ENCODE results near the gene ASB2. TPM values are rescaled to one million over a fixed set of nuclear protein-coding genes. Genes with fewer than 3 reads are reported as not detected.

Gene ASB2
- total RNA-seq, 4 donors from 2014 or later: 22.1 to 35.8 (median 27.9) TPM

DNA sequence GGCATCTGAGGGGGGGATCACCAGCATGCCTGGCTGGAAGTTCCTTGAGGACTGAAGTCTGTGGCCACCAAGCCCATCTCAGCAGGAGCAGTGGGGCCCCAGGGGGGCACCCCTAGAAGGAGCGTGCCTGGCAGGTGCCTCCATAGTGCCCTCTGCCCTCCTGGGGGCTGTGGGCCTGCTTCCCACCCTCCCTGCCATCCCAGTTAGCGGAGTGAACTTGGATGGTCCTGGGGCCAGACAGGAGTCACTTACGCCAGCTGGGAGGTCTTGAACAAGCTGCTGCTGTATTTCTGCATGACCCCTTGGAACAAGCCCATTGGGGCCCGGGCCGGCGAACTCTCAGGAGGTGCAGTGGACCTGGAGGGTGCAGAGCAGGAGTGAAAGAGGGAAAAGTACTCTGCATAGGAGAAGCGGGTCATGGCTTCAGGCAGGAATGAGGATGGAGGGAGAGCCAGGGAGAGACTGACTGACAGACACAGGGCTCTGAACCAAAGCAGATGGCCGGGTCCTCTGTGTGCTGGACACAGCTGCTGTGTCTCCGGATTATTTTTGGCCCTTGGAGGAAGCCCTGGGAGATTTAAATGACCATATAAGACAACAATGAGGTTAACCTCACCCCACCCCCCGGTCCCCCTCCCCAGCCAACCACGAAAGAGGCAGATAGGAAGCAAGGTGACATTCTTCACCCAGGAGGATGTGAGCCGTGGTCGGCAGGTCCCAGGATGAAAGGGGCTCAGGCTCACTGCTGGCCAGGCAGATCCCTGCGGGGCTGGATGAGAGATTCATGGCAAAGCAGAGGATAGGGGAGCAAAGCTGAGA lies 19.6 kb downstream of the ASB2 start:
- H3K27ac ChIP-seq: peak overlapping the region; percentile 70 to 87 (median 73)
- no peaks in the 10 kb centered on the region for H3K36me3 ChIP-seq
- H3K27me3 ChIP-seq: no peaks in the 10 kb centered on the region
- TF ChIP-seq EP300 (IDR thresholded peaks at IDR 0.05; ENCODE audit: low read depth) (no peak), POLR2AphosphoS5 (IDR thresholded peaks at IDR 0.05) (peak in 1 of 3 donors; percentile 40)
- in situ Hi-C loops (cut with MboI; ENCODE audit: low pct_ligation_motif_present in 1 of 4, low pct_unique_long_range_greater_than_20kb in 1 of 4, low sequenced_read_pairs in 3 of 4): no loop called here
- no peak overlapping the region for H3K4me3 ChIP-seq
- H3K4me1 ChIP-seq: peaks cover 4 to 55% (median 34%) of the 10 kb centered on the region in 4 donors
- WGBS, 2 donors (ENCODE audit: low coverage in 1 of 2): 24 to 52% methylated on average over 4 to 14 of the region's 14 CpGs
- intact Hi-C loops (cut with DNase I; ENCODE audit: low total_unique reads): no loop called here
- no peaks in the 10 kb centered on the region for H3K9me3 ChIP-seq
- DNase-seq: peak; percentile 50

DNA sequence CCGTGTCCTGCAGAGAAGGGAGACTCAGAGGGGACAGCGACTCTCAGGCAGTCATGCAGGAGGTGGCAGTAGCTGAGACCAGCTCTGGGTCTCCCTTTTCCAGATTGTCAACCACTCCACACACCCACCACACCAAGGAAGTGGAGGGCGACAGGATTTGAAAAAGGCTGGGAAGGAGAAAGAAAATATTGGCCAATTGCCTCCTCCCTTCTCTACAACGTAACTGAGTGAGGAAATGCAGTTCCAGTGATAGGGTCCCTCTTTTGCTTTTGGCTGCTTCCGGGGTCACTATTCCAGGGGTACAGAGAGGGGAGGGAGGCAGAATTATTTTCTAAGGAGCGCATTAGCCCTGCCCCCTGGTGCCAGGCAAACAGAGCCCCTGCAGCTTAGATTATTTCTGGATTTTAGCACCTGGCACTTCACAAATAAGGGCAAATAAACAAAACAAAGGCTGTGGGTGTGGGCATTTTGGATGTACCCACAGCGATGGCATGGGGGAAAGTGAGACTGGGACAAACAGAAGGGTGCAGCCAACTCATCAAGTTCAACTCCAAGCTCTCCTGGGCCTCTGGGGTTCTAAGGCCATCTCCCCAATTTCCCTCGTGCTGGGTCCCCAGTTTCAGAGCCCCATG lies 20.4 kb downstream of the ASB2 start:
- Histone ChIP-seq H3K36me3 (no peaks in the 10 kb centered on the region), H3K27me3 (no peaks in the 10 kb centered on the region), H3K4me1 (peaks cover 4 to 55% (median 34%) of the 10 kb centered on the region in 4 donors), H3K9me3 (no peaks in the 10 kb centered on the region), H3K4me3 (peak overlapping the region in 1 of 4 donors; percentile 24), H3K27ac (peak overlapping the region; percentile 70 to 87 (median 73))
- WGBS, 2 donors (ENCODE audit: low coverage in 1 of 2): 36% methylated on average over 8 of the region's 8 CpGs; no CpG with 5 or more reads in 1 of the 2 donors
- no peak for DNase-seq
- in situ Hi-C loops (cut with MboI; ENCODE audit: low pct_ligation_motif_present in 1 of 4, low pct_unique_long_range_greater_than_20kb in 1 of 4, low sequenced_read_pairs in 3 of 4): no loop called here
- intact Hi-C loops (cut with DNase I; ENCODE audit: low total_unique reads): no loop called here
- TF ChIP-seq EP300 (IDR thresholded peaks at IDR 0.05; ENCODE audit: low read depth) (no peak), POLR2AphosphoS5 (IDR thresholded peaks at IDR 0.05) (no peak), POLR2A (IDR thresholded peaks at IDR 0.05) (no peak)
- TF ChIP-seq, protein P1, sequence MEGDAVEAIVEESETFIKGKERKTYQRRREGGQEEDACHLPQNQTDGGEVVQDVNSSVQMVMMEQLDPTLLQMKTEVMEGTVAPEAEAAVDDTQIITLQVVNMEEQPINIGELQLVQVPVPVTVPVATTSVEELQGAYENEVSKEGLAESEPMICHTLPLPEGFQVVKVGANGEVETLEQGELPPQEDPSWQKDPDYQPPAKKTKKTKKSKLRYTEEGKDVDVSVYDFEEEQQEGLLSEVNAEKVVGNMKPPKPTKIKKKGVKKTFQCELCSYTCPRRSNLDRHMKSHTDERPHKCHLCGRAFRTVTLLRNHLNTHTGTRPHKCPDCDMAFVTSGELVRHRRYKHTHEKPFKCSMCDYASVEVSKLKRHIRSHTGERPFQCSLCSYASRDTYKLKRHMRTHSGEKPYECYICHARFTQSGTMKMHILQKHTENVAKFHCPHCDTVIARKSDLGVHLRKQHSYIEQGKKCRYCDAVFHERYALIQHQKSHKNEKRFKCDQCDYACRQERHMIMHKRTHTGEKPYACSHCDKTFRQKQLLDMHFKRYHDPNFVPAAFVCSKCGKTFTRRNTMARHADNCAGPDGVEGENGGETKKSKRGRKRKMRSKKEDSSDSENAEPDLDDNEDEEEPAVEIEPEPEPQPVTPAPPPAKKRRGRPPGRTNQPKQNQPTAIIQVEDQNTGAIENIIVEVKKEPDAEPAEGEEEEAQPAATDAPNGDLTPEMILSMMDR (IDR thresholded peaks at IDR 0.05): no peak

DNA sequence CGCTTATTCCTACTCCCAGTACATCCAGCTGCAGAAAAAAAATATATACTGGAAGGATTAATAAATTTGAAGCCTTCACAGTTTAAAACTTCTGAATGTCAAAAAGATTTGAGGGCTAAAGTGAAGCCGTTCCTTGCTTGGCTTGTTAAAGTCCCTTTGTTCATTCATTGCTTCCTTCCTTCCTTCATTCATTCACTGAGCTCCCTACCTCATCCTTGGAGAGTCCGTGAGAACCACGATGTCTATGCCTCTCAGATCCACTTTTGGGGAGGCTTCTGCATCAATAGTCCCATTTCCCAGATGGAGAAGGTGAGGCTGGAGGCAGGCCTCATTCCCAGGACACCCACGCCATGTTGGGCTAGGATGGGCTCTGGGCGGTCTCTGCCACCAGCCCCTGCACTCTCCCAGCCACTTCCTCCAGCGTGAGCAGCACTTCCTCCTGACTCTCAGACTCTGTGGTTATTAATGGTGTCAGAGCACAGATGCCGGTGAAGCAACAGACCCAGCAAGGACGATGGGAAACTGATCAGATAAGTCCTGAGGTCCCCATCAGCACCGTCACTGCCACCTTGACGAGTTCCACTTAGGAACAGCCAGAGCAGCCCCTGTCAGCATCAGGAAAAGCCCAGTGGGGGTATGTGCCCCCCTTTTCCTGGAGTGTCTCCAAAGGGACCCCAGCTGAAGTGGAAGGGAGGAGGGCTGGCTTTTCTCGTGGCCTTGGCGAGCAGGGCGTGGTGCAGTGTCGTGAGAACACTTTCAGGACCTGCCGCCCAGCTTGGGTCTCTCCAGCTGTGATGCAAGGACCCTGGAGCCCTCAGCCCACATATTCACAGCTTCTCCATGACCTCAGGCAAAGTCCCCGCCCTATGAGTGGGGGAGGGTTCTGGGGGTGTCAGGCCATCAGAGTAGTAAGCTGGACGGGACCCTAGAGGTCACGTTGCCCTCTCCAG lies 21.2 kb downstream of the ASB2 start:
- no peaks in the 10 kb centered on the region for H3K36me3 ChIP-seq
- 57 to 74% methylated on average over 3 to 19 of the region's 19 CpGs for WGBS, 2 donors (ENCODE audit: low coverage in 1 of 2)

DNA sequence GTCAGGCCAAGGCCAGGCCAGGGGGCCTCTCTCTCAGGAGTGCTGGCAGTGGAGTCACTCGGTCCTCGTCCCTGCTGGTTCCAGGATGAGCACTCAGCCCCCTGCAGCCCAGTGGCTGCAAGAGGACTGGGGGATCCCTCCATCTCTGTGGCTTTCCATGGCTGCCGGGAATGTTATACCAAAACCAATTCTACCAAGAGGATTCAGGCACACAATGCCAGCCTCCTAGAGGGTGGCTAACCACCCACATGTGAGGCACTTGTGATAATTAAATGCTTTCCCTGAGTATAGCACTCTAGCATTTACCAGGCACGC lies 21.9 kb downstream of the ASB2 start:
- peak overlapping the region in 1 of 4 donors; percentile 24 for H3K4me3 ChIP-seq
- peaks cover 4 to 45% (median 27%) of the 10 kb centered on the region in 4 donors for H3K4me1 ChIP-seq
- H3K9me3 ChIP-seq: no peaks in the 10 kb centered on the region
- H3K36me3 ChIP-seq: no peaks in the 10 kb centered on the region
- in situ Hi-C loops (cut with MboI; ENCODE audit: low pct_ligation_motif_present in 1 of 4, low pct_unique_long_range_greater_than_20kb in 1 of 4, low sequenced_read_pairs in 3 of 4): no loop called here
- intact Hi-C loops (cut with DNase I; ENCODE audit: low total_unique reads): no loop called here
- DNase-seq: no peak
- TF ChIP-seq POLR2AphosphoS5 (IDR thresholded peaks at IDR 0.05) (no peak), POLR2A (IDR thresholded peaks at IDR 0.05) (no peak), EP300 (IDR thresholded peaks at IDR 0.05; ENCODE audit: low read depth) (no peak)
- TF ChIP-seq, protein P1 (IDR thresholded peaks at IDR 0.05): no peak
- H3K27me3 ChIP-seq: no peaks in the 10 kb centered on the region
- 49% methylated on average over 4 of the region's 4 CpGs; no CpG with 5 or more reads in 1 of the 2 donors for WGBS, 2 donors (ENCODE audit: low coverage in 1 of 2)
- H3K27ac ChIP-seq: peak overlapping the region; percentile 70 to 87 (median 73)

More for the DNA sequence above, 21.2 kb downstream of the ASB2 start:
- in situ Hi-C loops (cut with MboI; ENCODE audit: low pct_ligation_motif_present in 1 of 4, low pct_unique_long_range_greater_than_20kb in 1 of 4, low sequenced_read_pairs in 3 of 4) (no loop called here), intact Hi-C loops (cut with DNase I; ENCODE audit: low total_unique reads) (no loop called here)
- Histone ChIP-seq H3K4me3 (peak overlapping the region in 1 of 4 donors; percentile 24), H3K4me1 (peaks cover 4 to 52% (median 33%) of the 10 kb centered on the region in 4 donors), H3K27ac (peak overlapping the region; percentile 70 to 87 (median 73)), H3K27me3 (no peaks in the 10 kb centered on the region), H3K9me3 (no peaks in the 10 kb centered on the region)
- peak; percentile 54 for DNase-seq
- TF ChIP-seq, protein P1 (IDR thresholded peaks at IDR 0.05): no peak
- TF ChIP-seq POLR2A (IDR thresholded peaks at IDR 0.05): peak; percentile 23
